COR-L47 (cell line): ENCODE results near the gene RUSF1.
"Not testable (repeated sequence)": the region's sequence is repeated elsewhere in the genome, so short reads cannot be mapped to it uniquely, and the experiment has no call there.

ENCODE experiments used
- DNase-seq: peaks from one replicate; lab custom pipeline; 2025; lab: John Stamatoyannopoulos, UW

The RUSF1 gene

DNA sequence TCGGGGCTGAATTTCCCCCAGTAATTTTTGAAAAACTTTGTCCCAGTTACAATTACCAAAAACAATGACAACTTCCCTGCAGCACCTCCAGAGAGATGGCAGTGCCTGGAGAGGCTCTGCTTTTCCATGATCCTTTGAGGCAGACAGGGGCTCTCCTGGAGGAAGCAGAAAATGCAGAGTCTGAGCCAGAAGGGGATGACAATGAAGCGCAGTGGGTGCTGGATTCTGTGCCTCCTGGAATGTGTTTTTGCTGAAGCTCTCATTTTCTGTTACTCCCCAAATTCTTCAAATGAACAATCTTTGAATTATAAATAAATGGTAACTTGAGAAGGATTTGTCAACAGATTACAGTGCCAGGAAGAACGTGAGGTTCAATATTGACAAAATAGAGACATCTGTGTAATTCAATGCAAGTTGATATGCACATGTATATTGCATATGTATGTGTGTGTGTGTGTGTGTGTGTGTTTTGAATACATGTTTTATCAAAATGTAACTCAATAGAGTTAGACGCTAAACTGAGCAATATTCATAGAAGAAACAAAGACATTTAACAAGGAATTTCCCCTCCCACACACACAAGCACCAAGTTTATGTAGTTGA lies 9.7 kb upstream of the RUSF1 start:
- no peak for DNase-seq

DNA sequence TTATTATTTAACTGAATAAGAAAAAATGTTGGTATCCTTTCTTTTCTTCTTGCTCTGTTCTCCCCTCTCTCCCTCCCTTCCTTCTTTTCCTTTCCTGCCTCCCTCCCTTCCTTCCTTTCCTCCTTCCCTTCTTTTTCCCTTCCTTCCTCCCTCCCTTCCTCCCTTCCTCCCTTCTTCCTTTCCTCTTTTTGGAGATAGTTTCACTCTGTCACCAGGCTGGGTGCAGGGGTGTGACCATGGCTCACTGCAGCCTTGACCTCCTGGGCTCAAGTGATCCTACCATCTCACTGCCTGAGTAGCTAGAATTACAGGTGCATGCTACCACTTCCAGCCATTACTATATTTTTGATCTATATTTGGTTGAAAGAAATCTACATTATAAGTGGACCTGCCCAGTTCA lies 5.7 kb upstream of the RUSF1 start:
- DNase-seq: no peak

DNA sequence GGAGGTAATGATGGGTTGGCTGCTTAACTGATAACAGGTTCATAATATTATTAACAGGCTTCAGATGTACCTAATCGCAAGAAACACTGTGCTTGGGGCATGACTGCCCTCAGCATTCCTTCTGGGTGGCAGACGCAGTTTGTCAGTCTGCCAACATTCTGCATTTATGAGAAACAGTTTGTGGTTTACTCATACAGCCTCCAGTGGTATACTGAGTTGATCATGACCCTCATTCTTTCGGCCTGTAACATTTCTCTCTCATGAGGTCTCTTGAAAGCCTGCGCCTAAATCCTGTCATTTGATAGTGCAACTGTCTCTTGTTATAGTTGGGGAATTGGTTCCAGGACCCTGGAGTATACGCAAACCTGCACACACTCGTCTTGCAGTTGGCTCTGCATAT lies 4.9 kb upstream of the RUSF1 start:
- no peak for DNase-seq

GRCh38 chr16:31508706-31509195 lies 560 bp upstream of the RUSF1 start:
- no peak for DNase-seq

- peak; percentile 14 for DNase-seq
Measured at GRCh38 chr16:31507617-31507928, 618 bp downstream of the RUSF1 start.

GRCh38 chr16:31505483-31505882 lies 2.7 kb downstream of the RUSF1 start:
- no peak for DNase-seq

DNA sequence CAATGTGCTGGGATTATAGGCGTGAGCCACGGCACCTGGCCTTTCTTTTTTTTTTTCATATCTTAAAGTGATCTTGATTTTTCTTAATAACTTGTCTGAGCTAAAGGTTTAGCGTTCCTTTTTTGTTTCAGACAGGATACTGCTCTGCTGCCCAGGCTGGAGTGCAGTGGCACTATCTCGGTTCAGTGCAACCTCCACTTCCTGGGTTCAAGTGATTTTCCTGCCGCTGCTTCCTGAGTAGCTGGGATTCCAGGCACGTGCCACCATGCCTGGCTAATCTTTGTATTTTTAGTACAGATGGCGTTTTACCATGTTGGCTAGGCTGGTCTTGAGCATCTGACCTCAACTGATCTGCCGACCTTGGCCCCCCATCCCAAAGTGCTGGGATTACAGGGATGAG lies 4.0 kb downstream of the RUSF1 start:
- no peak for DNase-seq

DNA sequence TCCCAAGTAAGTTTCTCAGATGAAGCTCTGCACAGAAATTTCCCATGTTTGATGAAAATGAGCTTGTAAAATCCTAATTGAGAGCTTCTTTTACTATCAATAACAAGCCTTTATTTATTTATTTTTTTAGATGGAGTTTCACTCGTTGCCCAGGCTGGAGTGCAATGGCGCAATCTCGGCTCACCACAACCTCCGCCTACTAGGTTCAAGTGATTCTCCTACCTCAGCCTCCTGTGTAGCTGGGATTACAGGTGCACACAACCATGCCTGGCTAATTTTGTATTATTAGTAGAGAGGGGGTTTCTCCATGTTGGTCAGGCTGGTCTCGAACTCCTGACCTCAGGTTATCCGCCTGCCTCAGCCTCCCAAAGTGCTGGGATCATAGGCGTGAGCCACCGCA lies 4.6 kb downstream of the RUSF1 start:
- not testable (repeated sequence) for DNase-seq

DNA sequence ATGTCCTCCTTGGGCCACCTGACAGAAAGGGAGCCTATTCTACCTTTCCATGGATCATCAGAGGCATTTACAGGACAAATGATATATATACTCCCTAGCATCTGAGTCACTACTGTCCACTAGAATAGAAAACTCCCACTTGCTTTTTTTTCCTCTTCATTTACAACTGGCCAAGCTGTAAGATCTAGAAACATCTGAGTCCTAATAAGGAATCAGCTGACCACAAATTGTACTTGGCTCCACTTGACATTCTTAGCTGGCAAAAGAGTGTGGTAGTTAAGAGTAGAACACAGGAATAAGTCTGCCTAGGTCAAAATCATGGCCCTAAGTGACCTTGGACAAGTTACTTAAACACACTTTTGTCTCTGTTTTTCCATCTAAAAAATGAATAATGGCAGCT lies 5.2 kb downstream of the RUSF1 start:
- no peak for DNase-seq

- DNase-seq: no peak
Measured at GRCh38 chr16:31501966-31502348, 6.2 kb downstream of the RUSF1 start.

DNA sequence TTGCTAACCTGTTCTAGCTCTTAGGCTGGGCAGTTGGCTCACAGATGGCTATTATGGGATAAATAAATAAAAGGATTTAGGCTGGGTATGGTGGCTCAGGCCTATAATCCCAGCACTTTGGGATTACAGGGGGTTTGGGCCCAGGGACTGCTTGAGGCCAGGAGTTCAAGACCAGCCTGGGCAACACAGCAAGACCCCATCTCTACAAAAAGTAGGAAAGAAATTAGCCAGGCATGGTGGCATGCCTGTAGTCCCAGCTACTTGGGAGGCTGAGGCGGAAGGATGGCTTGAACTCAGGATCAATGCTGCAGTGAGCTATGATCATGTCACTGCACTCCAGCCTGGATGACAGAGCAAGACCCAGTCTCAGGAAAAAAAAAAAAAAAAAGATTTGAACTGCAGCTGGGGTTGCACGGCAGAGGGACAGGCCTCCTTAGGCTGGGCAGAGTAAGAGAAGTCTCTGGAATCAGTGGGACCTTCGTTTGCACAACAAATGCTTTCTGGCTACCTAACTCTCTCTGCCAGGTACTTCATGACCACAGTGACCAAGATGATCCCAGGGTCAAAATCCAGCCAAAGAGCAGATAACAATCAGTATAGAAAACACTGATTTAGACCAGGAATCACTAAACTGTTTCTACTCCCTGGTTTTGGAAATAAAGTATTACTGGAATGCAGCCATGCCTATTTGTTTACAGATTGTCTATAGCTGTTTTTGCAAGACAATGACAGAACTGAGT lies 6.8 kb downstream of the RUSF1 start:
- DNase-seq: no peak

DNA sequence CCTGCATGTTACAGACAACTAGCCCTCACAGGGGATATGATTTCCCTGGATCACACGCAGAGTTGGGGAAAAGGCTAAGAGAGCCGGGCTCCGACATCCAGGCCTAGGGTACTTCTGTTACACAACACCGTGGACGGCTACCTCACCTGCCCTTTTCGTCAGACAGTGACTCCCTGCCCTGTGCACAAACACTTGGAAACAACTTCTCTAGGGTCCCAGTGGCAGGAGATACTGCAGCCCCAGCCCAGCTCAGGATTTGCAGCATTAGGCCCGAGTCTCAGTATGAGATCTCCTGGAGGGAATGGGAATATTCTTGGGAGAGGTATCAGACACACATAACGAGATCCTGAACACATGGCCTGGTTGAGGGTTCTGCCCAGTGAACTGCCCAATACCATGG lies 8.3 kb downstream of the RUSF1 start:
- no peak for DNase-seq

GRCh38 chr16:31498493-31498892 lies 9.7 kb downstream of the RUSF1 start:
- DNase-seq: no peak

- no peak for DNase-seq
Measured at GRCh38 chr16:31496670-31497069, 11.5 kb downstream of the RUSF1 start.

DNA sequence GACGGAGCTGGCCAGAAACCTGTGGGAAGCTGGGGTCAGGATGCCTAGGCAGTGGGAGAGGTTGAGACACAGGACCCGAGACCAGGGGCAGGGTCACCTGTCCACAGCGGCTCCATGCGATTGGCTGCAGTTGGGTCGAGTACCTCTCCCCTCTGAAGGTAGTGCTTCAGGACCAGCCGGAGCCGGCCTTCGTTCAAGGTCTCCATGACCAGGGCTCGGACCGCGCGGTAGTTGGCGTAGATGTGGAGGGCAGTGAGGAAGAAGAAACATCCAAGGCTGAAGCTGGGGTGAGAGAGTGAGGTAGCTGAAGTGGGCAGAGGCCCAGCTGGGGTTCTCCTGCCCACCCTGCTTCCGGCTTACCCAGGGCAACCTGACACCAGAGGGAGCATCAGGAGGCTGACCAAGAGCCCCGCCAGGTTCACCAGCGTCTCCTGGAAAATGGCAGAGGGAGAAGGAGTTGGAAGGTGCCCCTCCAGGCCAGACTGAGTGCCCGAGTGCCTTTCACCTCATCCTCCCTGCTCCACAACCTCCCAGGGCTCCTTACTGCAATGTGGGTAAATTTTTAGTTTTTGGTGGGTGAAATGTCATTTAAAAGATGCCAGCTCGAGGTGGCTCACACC lies 14.6 kb downstream of the RUSF1 start:
- DNase-seq: no peak

- DNase-seq: no peak
Measured at GRCh38 chr16:31491778-31492418, 16.3 kb downstream of the RUSF1 start.

DNA sequence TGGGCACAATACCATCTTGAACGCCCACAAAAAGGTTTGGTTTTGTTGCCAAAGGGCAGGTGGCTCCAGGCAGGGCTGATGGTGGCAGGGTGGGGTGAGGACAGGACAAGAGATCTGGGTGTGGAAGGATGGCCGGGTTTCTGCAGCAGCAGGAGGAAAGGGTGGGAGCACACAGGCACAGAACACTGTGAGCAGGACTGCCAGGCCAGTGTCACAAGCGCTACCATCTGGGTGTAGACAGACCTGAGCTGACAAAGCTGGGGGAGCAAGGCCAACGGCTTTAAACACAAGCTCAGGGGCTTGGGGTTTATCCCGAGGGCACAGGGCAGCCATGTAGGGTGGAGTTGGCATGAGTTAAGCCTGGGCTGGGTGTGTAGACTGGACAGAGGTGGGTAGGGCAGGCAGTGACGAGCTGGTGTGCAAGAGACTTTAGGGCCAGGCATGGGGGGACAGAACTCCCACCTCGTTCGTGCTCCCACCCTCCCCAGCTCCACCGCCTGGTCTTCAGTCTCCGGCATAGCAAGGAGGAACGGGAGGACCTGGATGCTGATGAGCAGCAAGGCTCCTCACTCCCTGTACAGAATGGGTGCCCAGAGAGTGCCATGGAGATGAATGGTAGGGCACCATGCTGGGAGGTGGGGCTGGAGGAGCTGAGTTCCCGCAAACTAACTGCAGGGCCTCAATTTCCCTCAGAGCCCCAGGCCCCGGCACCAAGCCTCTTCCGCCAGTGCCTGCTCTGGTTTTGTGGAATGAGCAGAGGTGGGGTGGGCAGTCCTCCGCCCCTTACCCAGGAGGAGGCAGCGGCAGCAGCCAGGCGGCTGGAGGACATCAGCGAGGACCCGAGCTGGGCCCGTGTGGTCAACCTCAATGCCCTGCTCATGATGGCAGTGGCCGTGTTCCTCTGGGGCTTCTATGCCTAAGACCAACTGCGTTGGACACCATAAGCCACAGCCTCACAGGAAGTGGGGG lies 18.3 kb downstream of the RUSF1 start:
- DNase-seq: no peak

DNA sequence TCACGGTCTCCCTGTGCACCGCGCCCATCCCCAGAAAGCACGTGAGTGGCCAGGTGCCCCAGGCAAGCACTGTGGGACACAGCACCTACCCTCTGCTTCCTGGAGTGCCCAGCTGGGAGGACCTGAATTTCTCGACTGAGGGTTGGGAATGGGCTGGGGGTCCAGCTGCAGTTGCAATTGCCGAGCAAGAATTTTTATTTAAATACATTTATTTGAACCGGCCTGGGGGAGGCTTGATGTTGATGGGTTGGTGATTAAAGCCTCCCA lies 19.0 kb downstream of the RUSF1 start:
- no peak for DNase-seq

DNA sequence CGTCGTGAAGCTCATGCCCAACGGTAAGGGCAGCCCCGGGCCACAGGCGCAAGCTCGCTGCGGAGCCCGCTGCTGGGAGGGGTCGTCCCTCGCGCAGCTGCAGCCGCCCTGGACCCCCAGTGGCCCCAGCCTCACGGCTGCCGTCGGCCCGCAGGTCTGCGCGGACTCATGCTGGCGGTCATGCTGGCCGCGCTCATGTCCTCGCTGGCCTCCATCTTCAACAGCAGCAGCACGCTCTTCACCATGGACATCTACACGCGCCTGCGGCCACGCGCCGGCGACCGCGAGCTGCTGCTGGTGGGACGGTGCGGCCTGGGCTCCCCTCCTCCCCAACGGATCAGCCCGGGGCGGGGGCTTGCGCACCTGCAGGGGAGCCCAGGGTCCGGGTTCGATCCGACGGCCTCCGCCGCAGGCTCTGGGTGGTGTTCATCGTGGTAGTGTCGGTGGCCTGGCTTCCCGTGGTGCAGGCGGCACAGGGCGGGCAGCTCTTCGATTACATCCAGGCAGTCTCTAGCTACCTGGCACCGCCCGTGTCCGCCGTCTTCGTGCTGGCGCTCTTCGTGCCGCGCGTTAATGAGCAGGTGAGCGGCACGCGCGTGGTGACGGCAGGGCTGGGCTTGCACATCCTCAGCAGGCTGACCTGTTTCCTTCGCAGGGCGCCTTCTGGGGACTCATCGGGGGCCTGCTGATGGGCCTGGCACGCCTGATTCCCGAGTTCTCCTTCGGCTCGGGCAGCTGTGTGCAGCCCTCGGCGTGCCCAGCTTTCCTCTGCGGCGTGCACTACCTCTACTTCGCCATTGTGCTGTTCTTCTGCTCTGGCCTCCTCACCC lies 19.5 kb downstream of the RUSF1 start:
- DNase-seq: peak; percentile 0

GRCh38 chr16:31487720-31488467 lies 20.3 kb downstream of the RUSF1 start:
- peak; percentile 65 for DNase-seq
